A204.1 (cell line): ENCODE data around the gene SLC22A7.

ENCODE experiments used
- FAIRE-seq: peaks from 2 replicates; lab custom pipeline; 2012; peaks lifted over from hg19 to GRCh38; lab: Jason Lieb, UNC

The SLC22A7 gene

GRCh38 chr6:43297644-43298564 is at the start of gene SLC22A7:
Gene SLC22A7 (plus strand): TSS chr6:43298260. CDS start chr6:43298359, 99 bp downstream.
- no peak for FAIRE-seq

- FAIRE-seq: no peak
These were observed 49.3 kb upstream of the SLC22A7 start for GRCh38 chr6:43248791-43249190.

- no peak for FAIRE-seq
These were observed 47.1 kb upstream of the SLC22A7 start for GRCh38 chr6:43250992-43251373.

GRCh38 chr6:43253401-43253800 is 44.7 kb upstream of the SLC22A7 start:
- FAIRE-seq: no peak

GRCh38 chr6:43254138-43254817 is 43.8 kb upstream of the SLC22A7 start:
- no peak for FAIRE-seq

- no peak for FAIRE-seq
These were observed 43.2 kb upstream of the SLC22A7 start for GRCh38 chr6:43254846-43255245.

GRCh38 chr6:43255408-43256054 is 42.5 kb upstream of the SLC22A7 start:
- FAIRE-seq: no peak

GRCh38 chr6:43256670-43257366 is 41.2 kb upstream of the SLC22A7 start:
- no peak for FAIRE-seq

GRCh38 chr6:43257367-43258145 is 40.5 kb upstream of the SLC22A7 start:
- FAIRE-seq: no peak

GRCh38 chr6:43258180-43258579 is 39.9 kb upstream of the SLC22A7 start:
- FAIRE-seq: no peak

- FAIRE-seq: no peak
These were observed 39.0 kb upstream of the SLC22A7 start for GRCh38 chr6:43258807-43259686.

GRCh38 chr6:43260791-43261190 is 37.3 kb upstream of the SLC22A7 start:
- no peak for FAIRE-seq

GRCh38 chr6:43261198-43261597 is 36.9 kb upstream of the SLC22A7 start:
- no peak for FAIRE-seq

- no peak for FAIRE-seq
These were observed 35.9 kb upstream of the SLC22A7 start for GRCh38 chr6:43262000-43262779.

- FAIRE-seq: no peak
These were observed 35.2 kb upstream of the SLC22A7 start for GRCh38 chr6:43262780-43263313.

GRCh38 chr6:43263314-43264178 is 34.5 kb upstream of the SLC22A7 start:
- no peak for FAIRE-seq

- no peak for FAIRE-seq
These were observed 33.4 kb upstream of the SLC22A7 start for GRCh38 chr6:43264599-43265145.

- FAIRE-seq: no peak
These were observed 32.5 kb upstream of the SLC22A7 start for GRCh38 chr6:43265564-43265963.
